Neural cell (in vitro differentiated cells): Measurements from ENCODE around the gene DNAJC15. TPM values are rescaled to one million over a fixed set of nuclear protein-coding genes. Genes with fewer than 3 reads are reported as not detected.
"Not testable (repeated sequence)": the region's sequence is repeated elsewhere in the genome, so short reads cannot be mapped to it uniquely, and the experiment has no call there.

ENCODE experiments used
- H2AFZ ChIP-seq: fragments of 200-600, 300-800 bp; sonication (generic), shearing (Covaris generic); 2 replicates; pipeline ENCODE4 v1.6.0; 2014; ENCODE audit warnings: low read depth, mild to moderate bottlenecking, antibody characterized with exemption, low read length, moderate library complexity
- H3F3A ChIP-seq: fragments of 200-600 bp; shearing (Covaris generic); 2 replicates; pipeline ENCODE4 v1.6.1; 2016; ENCODE audit warnings: mild to moderate bottlenecking, moderate library complexity, mixed read lengths, antibody characterized with exemption, low read length; ENCODE audit not compliant: insufficient read depth, poor library complexity, severe bottlenecking
- H3K27ac ChIP-seq: fragments of 200-600, 300-800 bp; sonication (generic), shearing (Covaris generic); 2 replicates; pipeline ENCODE4 v1.5.1; 2014; ENCODE audit warnings: mild to moderate bottlenecking, low read length, moderate library complexity
- H3K27me3 ChIP-seq: fragments of 300-800, 200-600 bp; sonication (generic), shearing (Covaris generic); 2 replicates; pipeline ENCODE4 v1.6.0; 2014; ENCODE audit warnings: mild to moderate bottlenecking, low read depth, low read length, moderate library complexity; ENCODE audit not compliant: insufficient read depth
- H3K36me3 ChIP-seq: fragments of 300-800, 200-600 bp; sonication (generic), shearing (Covaris generic); 2 replicates; pipeline ENCODE4 v1.5.1; 2014; ENCODE audit warnings: mild to moderate bottlenecking, antibody characterized with exemption, low read length, moderate library complexity; ENCODE audit not compliant: insufficient read depth
- H3K4me2 ChIP-seq: fragments of 300-800, 200-600 bp; sonication (generic), shearing (Covaris generic); 2 replicates; pipeline ENCODE4 v1.6.0; 2014; ENCODE audit warnings: mild to moderate bottlenecking, low read length
- H3K4me3 ChIP-seq: fragments of 300-800, 200-600 bp; sonication (generic), shearing (Covaris generic); 2 replicates; pipeline ENCODE4 v1.5.1; 2014; ENCODE audit warnings: mild to moderate bottlenecking, low read length, moderate library complexity
- H3K79me2 ChIP-seq: fragments of 200-600 bp; shearing (Covaris generic); replicated peaks from 2 replicates; pipeline ENCODE4 v1.6.0; 2014; ENCODE audit warnings: mild to moderate bottlenecking, low read length, moderate library complexity; ENCODE audit not compliant: insufficient read depth
- H3K9ac ChIP-seq: fragments of 300-800, 200-600 bp; sonication (generic), shearing (Covaris generic); 2 replicates; pipeline ENCODE4 v1.6.1; 2016; ENCODE audit warnings: mild to moderate bottlenecking, low read length, mixed read lengths
- H3K9me2 ChIP-seq: fragments of 200-600 bp; shearing (Covaris generic); 2 replicates; pipeline ENCODE4 v1.6.1; 2016; ENCODE audit warnings: mild to moderate bottlenecking, low read length, mixed read lengths; ENCODE audit not compliant: insufficient read depth
- H3K9me3 ChIP-seq: fragments of 200-600, 300-800 bp; sonication (generic), shearing (Covaris generic); 2 replicates; pipeline ENCODE4 v1.6.1; 2016; ENCODE audit warnings: mild to moderate bottlenecking, mixed run types, low read length, moderate library complexity, mixed read lengths
- H4K20me1 ChIP-seq: fragments of 200-600 bp; shearing (Covaris generic); 2 replicates; pipeline ENCODE4 v1.6.1; 2016; ENCODE audit warnings: mild to moderate bottlenecking, mixed run types; ENCODE audit not compliant: insufficient read depth
- EP300 ChIP-seq: fragments of 450-650 bp; conservative IDR thresholded peaks from 2 replicates; pipeline ENCODE4 v1.6.1; 2014; ENCODE audit warnings: antibody characterized with exemption, mild to moderate bottlenecking, moderate library complexity; ENCODE audit not compliant: poor library complexity, severe bottlenecking
- EZH2 ChIP-seq: fragments of 200-600, 300-800 bp; shearing (Covaris generic), sonication (generic); IDR thresholded peaks from 2 replicates; pipeline ENCODE4 v1.6.1; 2014; ENCODE audit warnings: antibody characterized with exemption, low read length, borderline replicate concordance, mild to moderate bottlenecking; ENCODE audit not compliant: insufficient read depth, poor library complexity, severe bottlenecking
- MXI1 ChIP-seq: fragments of 450-650 bp; conservative IDR thresholded peaks from 2 replicates; pipeline ENCODE4 v1.6.1; 2014; ENCODE audit warnings: antibody characterized with exemption, mild to moderate bottlenecking; ENCODE audit not compliant: poor library complexity, severe bottlenecking
- POLR2AphosphoS5 ChIP-seq: IDR thresholded peaks from 2 replicates; pipeline ENCODE4 v1.6.1; 2012
- RAD21 ChIP-seq: fragments of 450-650 bp; conservative IDR thresholded peaks from 2 replicates; pipeline ENCODE4 v1.6.1; 2014; ENCODE audit warnings: antibody characterized with exemption, mild to moderate bottlenecking, moderate library complexity
- SMC3 ChIP-seq: fragments of 450-650 bp; conservative IDR thresholded peaks from 2 replicates; pipeline ENCODE4 v1.6.1; 2014; ENCODE audit warnings: antibody characterized with exemption, mild to moderate bottlenecking, moderate library complexity; ENCODE audit not compliant: poor library complexity
- TAF1 ChIP-seq: IDR thresholded peaks from 2 replicates; pipeline ENCODE4 v1.6.1; 2012; ENCODE audit warnings: low read depth
- polyA plus RNA-seq: library from polyadenylated mRNA; depleted of rRNA; stranded (reverse); fragments of >200 nt; gene quantifications from 2 replicates; pipeline ENCODE4 v1.2.3, GENCODE V29; 2014
- TF ChIP-seq, protein P1 (sequence below): IDR thresholded peaks from 2 replicates; pipeline ENCODE4 v1.6.1; 2012; ENCODE audit warnings: borderline replicate concordance
- TF ChIP-seq, protein P2 (sequence below): fragments of 450-650 bp; IDR thresholded peaks from 2 replicates; pipeline ENCODE4 v1.5.1; 2014; ENCODE audit warnings: antibody characterized with exemption, mild to moderate bottlenecking, moderate library complexity; ENCODE audit not compliant: poor library complexity, severe bottlenecking

Gene DNAJC15
- polyA plus RNA-seq, 1 donor from 2014 or later, result 0.84 TPM

GRCh38 chr13:42986176-42986574 lies 37.2 kb upstream of the DNAJC15 start:
- Histone ChIP-seq H2AFZ (no peak overlapping the region), H3F3A (no peaks in the 10 kb centered on the region), H4K20me1 (no peaks in the 10 kb centered on the region), H3K27me3 (no peaks in the 10 kb centered on the region), H3K4me3 (no peak overlapping the region), H3K4me2 (no peak overlapping the region), H3K9me2 (no peaks in the 10 kb centered on the region), H3K27ac (no peak overlapping the region), H3K9me3 (no peaks in the 10 kb centered on the region), H3K79me2 (no peaks in the 10 kb centered on the region), H3K9ac (no peak overlapping the region), H3K36me3 (no peaks in the 10 kb centered on the region)
- TF ChIP-seq POLR2AphosphoS5 (no peak), EZH2 (no peak), EP300 (no peak), RAD21 (no peak), TAF1 (no peak), SMC3 (no peak), MXI1 (no peak)
- TF ChIP-seq, protein P1, sequence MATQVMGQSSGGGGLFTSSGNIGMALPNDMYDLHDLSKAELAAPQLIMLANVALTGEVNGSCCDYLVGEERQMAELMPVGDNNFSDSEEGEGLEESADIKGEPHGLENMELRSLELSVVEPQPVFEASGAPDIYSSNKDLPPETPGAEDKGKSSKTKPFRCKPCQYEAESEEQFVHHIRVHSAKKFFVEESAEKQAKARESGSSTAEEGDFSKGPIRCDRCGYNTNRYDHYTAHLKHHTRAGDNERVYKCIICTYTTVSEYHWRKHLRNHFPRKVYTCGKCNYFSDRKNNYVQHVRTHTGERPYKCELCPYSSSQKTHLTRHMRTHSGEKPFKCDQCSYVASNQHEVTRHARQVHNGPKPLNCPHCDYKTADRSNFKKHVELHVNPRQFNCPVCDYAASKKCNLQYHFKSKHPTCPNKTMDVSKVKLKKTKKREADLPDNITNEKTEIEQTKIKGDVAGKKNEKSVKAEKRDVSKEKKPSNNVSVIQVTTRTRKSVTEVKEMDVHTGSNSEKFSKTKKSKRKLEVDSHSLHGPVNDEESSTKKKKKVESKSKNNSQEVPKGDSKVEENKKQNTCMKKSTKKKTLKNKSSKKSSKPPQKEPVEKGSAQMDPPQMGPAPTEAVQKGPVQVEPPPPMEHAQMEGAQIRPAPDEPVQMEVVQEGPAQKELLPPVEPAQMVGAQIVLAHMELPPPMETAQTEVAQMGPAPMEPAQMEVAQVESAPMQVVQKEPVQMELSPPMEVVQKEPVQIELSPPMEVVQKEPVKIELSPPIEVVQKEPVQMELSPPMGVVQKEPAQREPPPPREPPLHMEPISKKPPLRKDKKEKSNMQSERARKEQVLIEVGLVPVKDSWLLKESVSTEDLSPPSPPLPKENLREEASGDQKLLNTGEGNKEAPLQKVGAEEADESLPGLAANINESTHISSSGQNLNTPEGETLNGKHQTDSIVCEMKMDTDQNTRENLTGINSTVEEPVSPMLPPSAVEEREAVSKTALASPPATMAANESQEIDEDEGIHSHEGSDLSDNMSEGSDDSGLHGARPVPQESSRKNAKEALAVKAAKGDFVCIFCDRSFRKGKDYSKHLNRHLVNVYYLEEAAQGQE, result no peak
- TF ChIP-seq, protein P2, sequence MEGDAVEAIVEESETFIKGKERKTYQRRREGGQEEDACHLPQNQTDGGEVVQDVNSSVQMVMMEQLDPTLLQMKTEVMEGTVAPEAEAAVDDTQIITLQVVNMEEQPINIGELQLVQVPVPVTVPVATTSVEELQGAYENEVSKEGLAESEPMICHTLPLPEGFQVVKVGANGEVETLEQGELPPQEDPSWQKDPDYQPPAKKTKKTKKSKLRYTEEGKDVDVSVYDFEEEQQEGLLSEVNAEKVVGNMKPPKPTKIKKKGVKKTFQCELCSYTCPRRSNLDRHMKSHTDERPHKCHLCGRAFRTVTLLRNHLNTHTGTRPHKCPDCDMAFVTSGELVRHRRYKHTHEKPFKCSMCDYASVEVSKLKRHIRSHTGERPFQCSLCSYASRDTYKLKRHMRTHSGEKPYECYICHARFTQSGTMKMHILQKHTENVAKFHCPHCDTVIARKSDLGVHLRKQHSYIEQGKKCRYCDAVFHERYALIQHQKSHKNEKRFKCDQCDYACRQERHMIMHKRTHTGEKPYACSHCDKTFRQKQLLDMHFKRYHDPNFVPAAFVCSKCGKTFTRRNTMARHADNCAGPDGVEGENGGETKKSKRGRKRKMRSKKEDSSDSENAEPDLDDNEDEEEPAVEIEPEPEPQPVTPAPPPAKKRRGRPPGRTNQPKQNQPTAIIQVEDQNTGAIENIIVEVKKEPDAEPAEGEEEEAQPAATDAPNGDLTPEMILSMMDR, result no peak

- Histone ChIP-seq H3K4me3 (no peak overlapping the region), H3K9me2 (no peaks in the 10 kb centered on the region), H3F3A (no peaks in the 10 kb centered on the region), H3K9me3 (no peaks in the 10 kb centered on the region), H3K79me2 (no peaks in the 10 kb centered on the region), H3K4me2 (no peak overlapping the region), H4K20me1 (no peaks in the 10 kb centered on the region), H3K27me3 (peaks cover 9% of the 10 kb centered on the region), H3K36me3 (no peaks in the 10 kb centered on the region), H2AFZ (no peak overlapping the region), H3K27ac (no peak overlapping the region), H3K9ac (no peak overlapping the region)
- TF ChIP-seq EP300 (no peak), MXI1 (no peak), POLR2AphosphoS5 (no peak), EZH2 (no peak)
- TF ChIP-seq, protein P2, result no peak
Measured at GRCh38 chr13:42990291-42991232, 32.8 kb upstream of the DNAJC15 start.

GRCh38 chr13:42991233-42991897 lies 32.0 kb upstream of the DNAJC15 start:
- not testable (repeated sequence) for H2AFZ ChIP-seq, H4K20me1 ChIP-seq, H3K9ac ChIP-seq, H3K79me2 ChIP-seq, H3F3A ChIP-seq, H3K27me3 ChIP-seq, H3K9me3 ChIP-seq, H3K36me3 ChIP-seq, H3K4me2 ChIP-seq, H3K4me3 ChIP-seq, H3K9me2 ChIP-seq, H3K27ac ChIP-seq
